DOHH2 (cell line): ENCODE measurements around the gene STOM.

Experiments used
- EZH2phosphoT487 ChIP-seq: fragments of 200-600 bp; sonication (generic); IDR thresholded peaks from 2 replicates; pipeline ENCODE4 v1.6.1; 2017; ENCODE audit warnings: borderline replicate concordance, mild to moderate bottlenecking, antibody characterized with exemption, low read length, moderate library complexity, mixed read lengths
- TF ChIP-seq, protein P1 (sequence below): fragments of 200-600 bp; sonication (generic); IDR thresholded peaks from one replicate; pipeline ENCODE4 v1.5.1; 2014; ENCODE audit warnings: antibody characterized with exemption, mild to moderate bottlenecking, low read depth, low read length; ENCODE audit not compliant: poor library complexity, severe bottlenecking

DNA sequence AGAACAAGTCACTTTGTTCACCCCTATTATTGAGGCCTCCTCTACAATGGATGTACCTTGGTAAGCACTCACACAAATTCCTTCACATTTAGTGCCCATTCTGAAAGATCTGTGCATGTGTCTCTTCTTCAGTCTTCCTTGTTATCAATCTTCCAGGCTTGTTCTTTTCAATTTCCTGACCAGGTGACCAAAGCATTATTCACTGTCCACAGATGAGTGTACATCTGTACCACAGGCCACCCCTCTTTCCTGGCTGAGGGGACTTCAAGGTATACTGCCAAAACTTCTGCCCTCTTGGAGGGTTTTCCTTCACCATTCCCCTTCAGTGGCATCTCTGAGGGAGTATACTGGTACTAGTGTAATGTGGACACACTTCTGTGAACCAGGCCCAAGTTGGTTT, 25.5 kb upstream of the STOM start:
- TF ChIP-seq, protein P1, sequence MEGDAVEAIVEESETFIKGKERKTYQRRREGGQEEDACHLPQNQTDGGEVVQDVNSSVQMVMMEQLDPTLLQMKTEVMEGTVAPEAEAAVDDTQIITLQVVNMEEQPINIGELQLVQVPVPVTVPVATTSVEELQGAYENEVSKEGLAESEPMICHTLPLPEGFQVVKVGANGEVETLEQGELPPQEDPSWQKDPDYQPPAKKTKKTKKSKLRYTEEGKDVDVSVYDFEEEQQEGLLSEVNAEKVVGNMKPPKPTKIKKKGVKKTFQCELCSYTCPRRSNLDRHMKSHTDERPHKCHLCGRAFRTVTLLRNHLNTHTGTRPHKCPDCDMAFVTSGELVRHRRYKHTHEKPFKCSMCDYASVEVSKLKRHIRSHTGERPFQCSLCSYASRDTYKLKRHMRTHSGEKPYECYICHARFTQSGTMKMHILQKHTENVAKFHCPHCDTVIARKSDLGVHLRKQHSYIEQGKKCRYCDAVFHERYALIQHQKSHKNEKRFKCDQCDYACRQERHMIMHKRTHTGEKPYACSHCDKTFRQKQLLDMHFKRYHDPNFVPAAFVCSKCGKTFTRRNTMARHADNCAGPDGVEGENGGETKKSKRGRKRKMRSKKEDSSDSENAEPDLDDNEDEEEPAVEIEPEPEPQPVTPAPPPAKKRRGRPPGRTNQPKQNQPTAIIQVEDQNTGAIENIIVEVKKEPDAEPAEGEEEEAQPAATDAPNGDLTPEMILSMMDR: no peak
- TF ChIP-seq EZH2phosphoT487: no peak
